AG04450 (cell line): ENCODE results near the gene TPSAB1. TPM values are rescaled to one million over a fixed set of nuclear protein-coding genes. Genes with fewer than 3 reads are reported as not detected.

ENCODE experiments used
- CTCF ChIA-PET: fragments of 300-600, 350-600 bp; formaldehyde crosslinking; extraction: SDS; loops from one replicate; lab custom pipeline; 2022; ENCODE audit warnings: antibody characterized with exemption, inconsistent platforms; lab: Charles Lee
- POLR2A ChIA-PET: fragments of 350-600 bp; formaldehyde crosslinking; extraction: SDS; loops from one replicate; lab custom pipeline; 2021; ENCODE audit warnings: antibody characterized with exemption, inconsistent platforms; lab: Yijun Ruan, JAX
- DNase-seq: peaks from one replicate; pipeline ENCODE4 v3.0.0-alpha.2; 2011; ENCODE audit warnings: low read depth, low spot score
- H3K27ac ChIP-seq: one replicate; pipeline ENCODE4 v1.5.1; 2012; ENCODE audit warnings: low read depth, low read length, control low read depth
- H3K27me3 ChIP-seq: one replicate; pipeline ENCODE4 v1.6.0; 2012; ENCODE audit warnings: low read length; ENCODE audit not compliant: control insufficient read depth, insufficient read depth
- H3K4me3 ChIP-seq: 2 replicates; pipeline ENCODE4 v1.5.1; 2011; ENCODE audit warnings: mild to moderate bottlenecking, low read depth, low read length, control low read depth
- H3K9me3 ChIP-seq: 2 replicates; pipeline ENCODE4 v1.5.1; 2012; ENCODE audit warnings: low read length; ENCODE audit not compliant: control insufficient read depth, insufficient read depth
- polyA plus RNA-seq: library from polyadenylated mRNA; depleted of rRNA; stranded (reverse); fragments of >200 nt; gene quantifications from 2 replicates; pipeline ENCODE4 v1.2.3, GENCODE V29; 2011; rRNA removed
- TF ChIP-seq, protein P1 (sequence below): IDR thresholded peaks from 2 replicates; pipeline ENCODE4 v1.5.1; 2011; ENCODE audit warnings: low read depth, low read length, control low read depth, inconsistent platforms

Gene TPSAB1
- polyA plus RNA-seq, 1 experiment = not detected

DNA sequence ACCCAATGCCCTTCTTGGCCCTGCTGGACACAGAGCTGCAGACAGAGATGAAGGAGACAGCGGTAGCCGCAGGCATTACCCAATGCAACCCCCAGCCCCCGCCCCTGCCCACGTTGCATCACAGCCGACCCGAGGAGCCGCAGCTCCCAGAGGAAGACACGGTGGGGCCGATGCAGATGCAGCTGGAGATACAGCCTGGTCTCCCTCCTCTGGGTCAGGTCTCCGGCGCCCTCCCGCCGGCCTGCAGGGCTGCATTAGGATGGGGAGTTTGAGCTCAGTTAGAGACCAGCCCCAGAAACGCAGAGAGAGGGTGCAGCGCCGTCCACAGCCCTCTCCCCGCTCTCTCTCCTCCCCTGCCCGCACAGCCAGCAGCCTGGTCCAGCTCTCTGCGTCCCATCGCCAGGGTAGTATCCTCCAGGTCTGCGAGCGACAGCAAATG lies 49.6 kb downstream of the TPSAB1 start:
- Histone ChIP-seq H3K9me3 (peaks cover 5% of the 10 kb centered on the region; the same call in 1 of the 2 replicates), H3K4me3 (no peak overlapping the region), H3K27ac (no peak overlapping the region), H3K27me3 (peaks cover 62% of the 10 kb centered on the region)
- POLR2A ChIA-PET = interaction anchor here (1.1 kb wide), 1 partner anchor 19 kb away, joined by 4 read pairs; no protein-coding TSS in a partner anchor
- CTCF ChIA-PET = interaction anchor here (1.2 kb wide), 2 partner anchors 10 to 11 kb away, joined by 5 to 6 read pairs; no protein-coding TSS in a partner anchor
- TF ChIP-seq, protein P1, sequence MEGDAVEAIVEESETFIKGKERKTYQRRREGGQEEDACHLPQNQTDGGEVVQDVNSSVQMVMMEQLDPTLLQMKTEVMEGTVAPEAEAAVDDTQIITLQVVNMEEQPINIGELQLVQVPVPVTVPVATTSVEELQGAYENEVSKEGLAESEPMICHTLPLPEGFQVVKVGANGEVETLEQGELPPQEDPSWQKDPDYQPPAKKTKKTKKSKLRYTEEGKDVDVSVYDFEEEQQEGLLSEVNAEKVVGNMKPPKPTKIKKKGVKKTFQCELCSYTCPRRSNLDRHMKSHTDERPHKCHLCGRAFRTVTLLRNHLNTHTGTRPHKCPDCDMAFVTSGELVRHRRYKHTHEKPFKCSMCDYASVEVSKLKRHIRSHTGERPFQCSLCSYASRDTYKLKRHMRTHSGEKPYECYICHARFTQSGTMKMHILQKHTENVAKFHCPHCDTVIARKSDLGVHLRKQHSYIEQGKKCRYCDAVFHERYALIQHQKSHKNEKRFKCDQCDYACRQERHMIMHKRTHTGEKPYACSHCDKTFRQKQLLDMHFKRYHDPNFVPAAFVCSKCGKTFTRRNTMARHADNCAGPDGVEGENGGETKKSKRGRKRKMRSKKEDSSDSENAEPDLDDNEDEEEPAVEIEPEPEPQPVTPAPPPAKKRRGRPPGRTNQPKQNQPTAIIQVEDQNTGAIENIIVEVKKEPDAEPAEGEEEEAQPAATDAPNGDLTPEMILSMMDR = no peak
- DNase-seq = no peak

DNA sequence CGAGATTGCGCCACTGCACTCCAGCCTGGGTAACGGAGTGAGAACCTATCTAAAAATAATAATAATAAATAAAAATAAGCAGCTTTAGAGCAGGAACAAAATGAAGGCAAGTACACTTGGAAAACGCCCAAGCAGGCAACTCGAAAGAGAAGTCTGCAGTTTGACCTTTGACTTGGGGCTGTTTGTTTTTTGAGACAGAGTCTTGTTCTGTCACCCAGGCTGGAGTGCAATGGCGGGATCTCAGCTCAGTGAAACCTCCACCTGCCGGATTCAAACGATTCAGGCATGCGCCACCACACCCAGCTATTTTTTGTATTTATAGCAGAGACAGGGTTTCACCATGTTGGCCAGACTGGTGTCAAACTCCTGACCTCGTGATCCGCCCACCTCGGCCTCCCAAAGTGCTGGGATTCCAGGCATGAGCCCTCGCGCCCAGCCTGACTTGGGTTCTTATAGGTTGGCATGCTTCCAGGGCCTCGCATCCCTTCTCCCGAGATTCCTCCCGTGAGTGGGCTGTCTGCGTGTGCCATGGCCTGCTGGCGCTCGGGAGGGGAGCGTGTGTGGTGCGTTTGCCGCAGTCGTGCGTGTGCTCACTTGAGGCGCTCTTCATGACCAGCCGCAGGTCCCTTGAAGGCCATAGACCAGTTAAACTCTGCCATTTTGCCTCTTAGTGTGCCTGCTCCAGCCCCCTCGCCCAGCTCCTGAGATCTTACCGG lies 50.5 kb downstream of the TPSAB1 start:
- H3K27me3 ChIP-seq = peaks cover 57% of the 10 kb centered on the region
- ChIA-PET POLR2A (interaction anchor here (0.6 to 1.1 kb wide), 2 partner anchors 18 to 1028 kb away, joined by 4 to 8 read pairs; no protein-coding TSS in a partner anchor), CTCF (interaction anchor here (1.2 kb wide), 2 partner anchors 9 to 10 kb away, joined by 5 to 6 read pairs; no protein-coding TSS in a partner anchor)
- no peak overlapping the region for H3K4me3 ChIP-seq
- H3K27ac ChIP-seq = no peak overlapping the region
- H3K9me3 ChIP-seq = peaks cover 5% of the 10 kb centered on the region; the same call in 1 of the 2 replicates
- TF ChIP-seq, protein P1 = no peak
- no peak for DNase-seq

DNA sequence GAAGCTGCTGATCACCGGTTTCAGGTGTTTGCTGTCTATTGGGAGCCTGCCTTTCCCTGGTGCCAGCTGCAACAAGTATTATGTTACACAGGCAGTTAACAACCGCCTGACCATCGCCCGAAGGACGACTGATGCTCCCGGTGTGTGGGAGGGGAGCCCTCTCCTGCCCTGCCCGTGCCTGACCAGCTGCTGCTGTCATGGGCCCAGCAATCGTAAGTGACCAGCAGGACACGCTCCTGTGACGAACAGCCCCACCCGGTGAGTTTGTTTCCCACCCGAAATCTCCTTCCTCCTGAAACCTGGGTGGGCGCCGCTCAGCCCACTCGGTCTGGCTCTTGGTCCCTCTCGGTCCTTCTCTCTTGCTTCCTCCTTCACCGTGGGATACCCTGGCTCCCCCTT lies 51.1 kb downstream of the TPSAB1 start:
- POLR2A ChIA-PET = no interaction called here
- peaks cover 53% of the 10 kb centered on the region for H3K27me3 ChIP-seq
- CTCF ChIA-PET = no interaction called here

More for the DNA sequence above, 51.1 kb downstream of the TPSAB1 start:
- no peak overlapping the region for H3K4me3 ChIP-seq
- no peak for DNase-seq
- H3K27ac ChIP-seq = no peak overlapping the region
- peaks cover 5% of the 10 kb centered on the region; the same call in 1 of the 2 replicates for H3K9me3 ChIP-seq
- TF ChIP-seq, protein P1 = no peak

Other genes starting within 250 kb of the TPSAB1 start
- gene SSTR5, start 168.0 kb upstream of the TPSAB1 start, polyA plus RNA-seq = not detected in 2 replicates
- gene C1QTNF8, start 144.5 kb upstream of the TPSAB1 start, polyA plus RNA-seq = not detected in 2 replicates
- 1.5 and 2.1 TPM in 2 replicates for gene CACNA1H, start 87.6 kb upstream of the TPSAB1 start, polyA plus RNA-seq
- gene TPSG1, start 15.4 kb upstream of the TPSAB1 start, polyA plus RNA-seq = not detected in 2 replicates
- not detected in 2 replicates for gene TPSB2, start 10.5 kb upstream of the TPSAB1 start, polyA plus RNA-seq
- not detected in 2 replicates for gene TPSD1, start 15.4 kb downstream of the TPSAB1 start, polyA plus RNA-seq
- 148 and 165 TPM in 2 replicates for gene UBE2I, start 68.9 kb downstream of the TPSAB1 start, polyA plus RNA-seq
- gene BAIAP3, start 92.9 kb downstream of the TPSAB1 start, polyA plus RNA-seq = 0.19 and 0.38 TPM in 2 replicates
- gene TSR3, start 111.2 kb downstream of the TPSAB1 start, polyA plus RNA-seq = 34.4 and 40.4 TPM in 2 replicates
- gene GNPTG, start 111.2 kb downstream of the TPSAB1 start, polyA plus RNA-seq = 40.5 and 49.9 TPM in 2 replicates
- gene UNKL, start 174.0 kb downstream of the TPSAB1 start, polyA plus RNA-seq = 7.6 and 9.3 TPM in 2 replicates
- gene UQCC4, start 180.0 kb downstream of the TPSAB1 start, polyA plus RNA-seq = 14.2 and 15.2 TPM in 2 replicates
- gene PERCC1, start 190.4 kb downstream of the TPSAB1 start, polyA plus RNA-seq = not detected in 2 replicates
- gene CCDC154, start 203.9 kb downstream of the TPSAB1 start, polyA plus RNA-seq = 0.02 and 0.06 TPM in 2 replicates
- gene CLCN7, start 234.3 kb downstream of the TPSAB1 start, polyA plus RNA-seq = 15.7 and 19.1 TPM in 2 replicates
- gene PTX4, start 248.2 kb downstream of the TPSAB1 start, polyA plus RNA-seq = not detected in 2 replicates